Nephron (organoid): ENCODE results near the gene UNC13B.

Experiments used
- H3K27ac Mint-ChIP-seq, 3 experiments: 2 replicates each; pipeline ENCODE4 v1.8.0; 2020; ENCODE audit warnings: mixed read lengths in 3 of 3, mild to moderate bottlenecking in 2 of 3, moderate library complexity in 1 of 3
- H3K27me3 Mint-ChIP-seq: 2 replicates; pipeline ENCODE4 v1.8.0; 2021; ENCODE audit warnings: low read depth, mild to moderate bottlenecking, moderate library complexity, mixed read lengths
- H3K36me3 Mint-ChIP-seq: 2 replicates; pipeline ENCODE4 v1.8.0; 2020; ENCODE audit warnings: low read depth, mixed read lengths
- H3K4me1 Mint-ChIP-seq: 2 replicates; pipeline ENCODE4 v1.8.0; 2020; ENCODE audit warnings: mixed read lengths
- H3K4me3 Mint-ChIP-seq, 3 experiments: 2 replicates each; pipeline ENCODE4 v1.8.0; 2020; ENCODE audit warnings: mild to moderate bottlenecking in 3 of 3, mixed read lengths in 3 of 3, moderate library complexity in 2 of 3
- H3K9me3 Mint-ChIP-seq: 2 replicates; pipeline ENCODE4 v1.8.0; 2020; ENCODE audit warnings: mixed read lengths
- CTCF ChIP-seq, 3 experiments: fragments of 200-600 bp; sonication (generic); IDR thresholded peaks; one replicate each; pipeline ENCODE4 v1.5.0; 2021; ENCODE audit warnings: antibody characterized with exemption in 3 of 3; ENCODE audit not compliant: unreplicated experiment in 3 of 3

UNC13B gene

GRCh38 chr9:35294066-35294465 is 132.3 kb downstream of the UNC13B start:
- TF ChIP-seq CTCF (IDR thresholded peaks at IDR 0.05; ENCODE audit: unreplicated experiment in 3 of 3) = no peak
- Mint-ChIP-seq H3K4me3 (no peak overlapping the region), H3K4me1 (peaks cover 12% of the 10 kb centered on the region), H3K9me3 (no peaks in the 10 kb centered on the region), H3K27ac (peak overlapping the region in 2 of 3 experiments; percentile 65), H3K36me3 (peaks cover 3% of the 10 kb centered on the region), H3K27me3 (no peaks in the 10 kb centered on the region)

- peaks cover 3% of the 10 kb centered on the region for H3K36me3 Mint-ChIP-seq
These were observed 132.7 kb downstream of the UNC13B start for GRCh38 chr9:35294556-35294955.

GRCh38 chr9:35295369-35296036 is 133.7 kb downstream of the UNC13B start:
- Mint-ChIP-seq H3K27me3 (no peaks in the 10 kb centered on the region), H3K9me3 (no peaks in the 10 kb centered on the region), H3K4me1 (peaks cover 12% of the 10 kb centered on the region), H3K27ac (no peak overlapping the region), H3K4me3 (no peak overlapping the region), H3K36me3 (peaks cover 3% of the 10 kb centered on the region)
- no peak for TF ChIP-seq CTCF (IDR thresholded peaks at IDR 0.05; ENCODE audit: unreplicated experiment in 3 of 3)

More at GRCh38 chr9:35294556-35294955, 132.7 kb downstream of the UNC13B start:
- no peaks in the 10 kb centered on the region for H3K27me3 Mint-ChIP-seq
- no peaks in the 10 kb centered on the region for H3K9me3 Mint-ChIP-seq
- H3K4me1 Mint-ChIP-seq = peaks cover 12% of the 10 kb centered on the region
- H3K4me3 Mint-ChIP-seq = no peak overlapping the region
- TF ChIP-seq CTCF (IDR thresholded peaks at IDR 0.05; ENCODE audit: unreplicated experiment in 3 of 3) = no peak
- no peak overlapping the region for H3K27ac Mint-ChIP-seq

GRCh38 chr9:35303567-35303966 is 141.8 kb downstream of the UNC13B start:
- no peaks in the 10 kb centered on the region for H3K9me3 Mint-ChIP-seq
- TF ChIP-seq CTCF (IDR thresholded peaks at IDR 0.05; ENCODE audit: unreplicated experiment in 3 of 3) = no peak
- H3K4me3 Mint-ChIP-seq = peak overlapping the region in 1 of 3 experiments; percentile 31
- H3K27ac Mint-ChIP-seq = no peak overlapping the region
- H3K36me3 Mint-ChIP-seq = peaks cover 4% of the 10 kb centered on the region
- no peaks in the 10 kb centered on the region for H3K27me3 Mint-ChIP-seq
- H3K4me1 Mint-ChIP-seq = peaks cover 5% of the 10 kb centered on the region

GRCh38 chr9:35306283-35306682 is 144.5 kb downstream of the UNC13B start:
- H3K4me1 Mint-ChIP-seq = peaks cover 10% of the 10 kb centered on the region
- H3K27me3 Mint-ChIP-seq = no peaks in the 10 kb centered on the region
- no peaks in the 10 kb centered on the region for H3K9me3 Mint-ChIP-seq
- H3K27ac Mint-ChIP-seq = no peak overlapping the region
- no peak for TF ChIP-seq CTCF (IDR thresholded peaks at IDR 0.05; ENCODE audit: unreplicated experiment in 3 of 3)
- no peak overlapping the region for H3K4me3 Mint-ChIP-seq
- peaks cover 4% of the 10 kb centered on the region for H3K36me3 Mint-ChIP-seq

- Mint-ChIP-seq H3K9me3 (no peaks in the 10 kb centered on the region), H3K4me3 (no peak overlapping the region), H3K27me3 (no peaks in the 10 kb centered on the region), H3K4me1 (peaks cover 20% of the 10 kb centered on the region), H3K27ac (peak overlapping the region; percentile 61 to 80 (median 75)), H3K36me3 (peaks cover 10% of the 10 kb centered on the region)
- TF ChIP-seq CTCF (IDR thresholded peaks at IDR 0.05; ENCODE audit: unreplicated experiment in 3 of 3) = no peak
These were observed 146.5 kb downstream of the UNC13B start for GRCh38 chr9:35308316-35308715.
